ENCODE measurements around the gene SLC2A4RG.

The SLC2A4RG gene

DNA sequence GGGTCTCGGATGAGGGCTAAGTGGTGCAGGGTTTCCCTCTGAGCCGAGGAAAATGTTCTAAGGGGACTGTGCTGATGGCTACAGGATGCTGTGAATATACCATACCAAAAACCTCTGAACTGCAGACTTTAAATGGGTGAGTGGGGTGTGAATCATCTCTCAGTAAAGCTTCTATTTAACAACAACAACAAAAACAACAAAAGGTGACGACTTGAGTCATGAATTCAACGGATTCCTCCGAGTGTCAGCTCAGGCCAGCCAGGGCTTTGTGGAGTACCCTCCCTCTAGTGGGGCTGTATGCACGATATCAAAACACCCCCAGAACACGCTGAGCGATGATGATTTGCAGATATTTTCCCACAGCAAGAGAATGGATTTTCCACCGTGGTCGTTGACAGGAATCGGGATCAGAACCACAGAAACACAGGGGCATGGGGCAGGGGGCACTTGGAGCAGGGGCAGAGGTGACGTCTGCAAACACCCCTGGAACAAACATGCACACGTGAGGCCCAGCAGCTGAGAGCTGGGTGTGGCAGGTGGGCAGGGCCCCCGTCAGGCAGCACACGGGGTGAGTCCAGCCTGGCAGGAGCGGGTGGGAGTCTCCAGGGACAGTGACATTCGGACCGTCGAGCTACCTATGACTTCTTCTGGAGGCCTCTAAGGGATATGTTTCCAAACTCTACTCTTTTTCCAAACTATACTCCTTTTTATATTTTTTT lies 38.6 kb downstream of the SLC2A4RG start:
- no peak for DNase-seq

DNA sequence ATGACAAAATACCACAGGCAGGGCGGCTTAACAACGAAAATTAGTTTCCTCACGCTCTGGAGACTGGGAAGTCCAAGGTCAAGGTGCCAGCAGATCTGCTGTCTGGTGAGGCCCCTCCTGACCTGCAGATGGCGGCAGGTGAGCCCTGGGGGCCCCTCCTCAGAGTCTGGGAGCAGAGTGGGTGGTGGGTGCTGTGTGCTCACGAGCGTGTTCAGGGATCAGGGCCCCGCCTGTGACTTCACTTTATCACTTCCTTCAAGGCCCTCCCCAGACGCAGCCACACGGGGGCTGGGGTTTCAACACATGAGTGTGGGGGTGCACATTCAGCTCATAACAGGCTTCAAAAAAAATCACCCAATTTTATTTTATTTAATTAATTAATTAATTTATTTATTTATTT lies 39.3 kb downstream of the SLC2A4RG start:
- DNase-seq, result peak; percentile 2

DNA sequence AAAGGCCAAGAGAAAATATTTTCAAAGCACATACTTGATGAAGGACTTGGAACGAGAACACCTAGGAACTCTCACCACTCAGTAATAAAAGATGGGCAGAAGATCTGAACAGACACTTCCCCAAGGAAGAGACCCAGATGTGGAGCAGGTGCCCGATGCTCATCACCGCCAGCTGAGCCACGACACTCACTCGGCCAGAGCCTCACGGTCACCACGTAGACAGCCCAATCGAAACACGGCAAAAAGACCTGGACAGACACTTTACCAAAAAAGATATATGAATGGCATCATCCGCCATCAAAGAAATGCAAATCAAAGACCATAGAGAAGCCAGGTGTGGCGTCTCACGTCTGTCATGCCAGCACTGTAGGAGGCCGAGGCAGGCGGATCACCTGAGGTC lies 41.6 kb downstream of the SLC2A4RG start:
- peak; percentile 1 for DNase-seq

DNA sequence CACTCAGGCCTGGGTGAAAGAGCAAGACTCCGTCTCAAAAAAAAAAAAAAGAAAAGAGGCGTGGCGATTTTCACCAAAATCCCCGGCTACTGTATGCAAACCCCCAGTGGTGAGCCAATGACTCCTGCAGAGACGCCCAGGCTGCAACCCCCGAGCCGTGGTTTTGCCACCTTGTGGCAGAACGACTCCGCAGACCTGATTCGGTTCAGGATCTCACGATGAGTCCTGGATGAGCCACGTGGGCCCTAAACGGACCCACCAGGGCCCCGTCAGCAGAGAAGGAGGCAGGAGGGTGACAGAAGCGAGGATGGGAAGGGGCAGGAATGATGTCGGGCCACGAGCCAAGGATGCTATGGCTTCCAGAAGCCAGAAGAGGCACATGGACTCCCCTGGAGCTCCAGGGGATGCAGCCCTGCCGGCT lies 42.5 kb downstream of the SLC2A4RG start:
- DNase-seq, result peak; percentile 83

DNA sequence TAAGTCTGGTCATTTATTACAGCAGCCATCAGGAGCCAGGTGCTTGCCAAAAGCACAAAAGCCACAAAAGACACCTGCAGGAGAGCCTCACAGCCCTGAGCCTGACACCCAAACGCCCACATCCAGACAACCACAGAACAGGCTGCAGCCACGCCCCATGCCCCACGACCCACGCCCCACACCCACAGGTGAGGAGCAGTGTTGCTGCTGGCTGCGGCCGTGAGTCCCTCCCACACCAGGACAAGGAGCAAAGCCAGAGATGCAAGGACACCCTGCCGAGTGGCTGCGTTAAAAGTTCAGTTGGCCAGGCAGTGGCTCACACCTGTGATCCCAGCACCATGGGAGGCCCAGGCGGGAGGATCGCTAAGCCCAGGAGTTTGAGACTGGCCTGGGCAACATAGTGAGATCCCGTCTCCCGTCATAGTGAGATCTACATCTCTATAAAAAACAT lies 43.0 kb downstream of the SLC2A4RG start:
- DNase-seq, result peak; percentile 18

DNA sequence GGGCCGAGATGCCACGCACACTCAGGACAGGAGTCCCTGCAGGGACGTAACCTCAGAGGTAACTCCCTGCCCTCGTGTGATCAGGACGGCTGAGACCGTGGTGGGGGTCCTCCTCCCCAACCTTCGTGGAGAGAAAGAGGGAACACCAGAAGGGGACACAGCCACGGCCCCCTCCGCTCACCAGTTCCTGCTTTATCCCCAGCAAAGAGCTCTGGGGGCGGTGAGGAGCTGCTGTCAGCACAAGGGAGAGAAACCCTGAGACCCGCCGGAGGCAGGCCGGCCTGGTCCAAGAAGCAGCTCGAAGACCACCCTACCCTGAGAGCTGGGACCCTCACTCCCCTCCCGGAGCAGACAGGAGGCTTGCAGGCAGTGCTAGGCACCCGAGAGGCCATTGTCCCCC lies 44.4 kb downstream of the SLC2A4RG start:
- DNase-seq, result peak; percentile 13

DNA sequence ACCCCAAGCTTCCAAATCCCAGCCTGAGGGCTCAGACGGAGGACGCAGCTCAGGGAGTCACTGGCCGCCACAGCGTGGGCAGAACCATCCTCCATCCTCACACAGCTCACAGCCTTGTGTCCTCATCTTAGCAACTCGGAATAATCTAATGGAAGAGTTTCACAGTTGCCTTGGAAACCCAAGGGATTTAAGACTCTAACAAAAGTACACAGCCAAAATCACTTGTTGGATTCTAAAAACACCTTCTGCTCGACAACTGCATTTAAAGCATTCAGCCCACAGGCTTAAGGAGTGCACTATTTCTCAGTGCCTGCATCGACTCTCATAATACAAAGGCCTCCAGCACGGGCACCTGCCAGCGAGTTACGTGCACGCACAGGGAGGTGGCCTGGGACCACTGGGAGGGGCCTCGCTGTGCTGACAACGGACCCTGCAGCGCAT lies 46.1 kb downstream of the SLC2A4RG start:
- DNase-seq, result no peak

DNA sequence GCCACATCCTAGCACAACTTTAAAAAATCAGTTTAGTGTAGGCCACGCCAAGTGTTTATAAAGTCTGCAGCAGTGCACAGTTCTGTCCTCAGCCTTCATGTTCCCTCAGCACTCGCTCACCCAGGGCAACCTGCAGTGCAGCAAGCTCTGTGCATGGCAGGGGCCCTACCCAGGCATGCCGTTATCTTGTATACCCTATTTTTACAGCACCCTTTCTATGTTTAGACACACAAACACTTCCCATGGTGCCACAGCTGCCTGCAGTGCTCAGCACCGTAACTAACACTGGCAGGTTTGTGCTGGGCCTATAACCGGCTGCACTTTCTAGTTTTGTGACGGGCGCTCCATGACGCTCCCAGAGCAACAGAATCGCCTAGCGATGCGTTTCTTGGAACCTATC lies 47.7 kb downstream of the SLC2A4RG start:
- no peak for DNase-seq

DNA sequence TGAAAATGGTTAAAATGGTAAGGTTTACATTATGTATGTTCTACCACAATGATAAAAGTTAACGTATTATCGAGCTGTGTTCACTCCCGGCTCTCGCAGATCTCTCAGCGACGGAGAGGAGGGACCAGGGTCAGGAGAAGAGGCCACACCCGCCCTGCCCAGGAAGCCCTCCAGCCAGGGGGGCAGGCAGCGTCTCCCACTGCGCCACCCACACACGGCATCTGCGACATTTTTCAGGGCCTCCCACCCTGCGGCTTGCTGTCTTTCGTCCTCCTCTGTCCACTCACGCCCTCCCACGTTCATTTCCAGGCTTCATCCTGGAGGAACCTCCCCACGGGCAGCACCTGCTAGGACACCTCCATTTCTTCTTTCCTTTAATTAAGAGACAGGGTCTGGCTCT lies 48.2 kb downstream of the SLC2A4RG start:
- DNase-seq, result no peak

DNA sequence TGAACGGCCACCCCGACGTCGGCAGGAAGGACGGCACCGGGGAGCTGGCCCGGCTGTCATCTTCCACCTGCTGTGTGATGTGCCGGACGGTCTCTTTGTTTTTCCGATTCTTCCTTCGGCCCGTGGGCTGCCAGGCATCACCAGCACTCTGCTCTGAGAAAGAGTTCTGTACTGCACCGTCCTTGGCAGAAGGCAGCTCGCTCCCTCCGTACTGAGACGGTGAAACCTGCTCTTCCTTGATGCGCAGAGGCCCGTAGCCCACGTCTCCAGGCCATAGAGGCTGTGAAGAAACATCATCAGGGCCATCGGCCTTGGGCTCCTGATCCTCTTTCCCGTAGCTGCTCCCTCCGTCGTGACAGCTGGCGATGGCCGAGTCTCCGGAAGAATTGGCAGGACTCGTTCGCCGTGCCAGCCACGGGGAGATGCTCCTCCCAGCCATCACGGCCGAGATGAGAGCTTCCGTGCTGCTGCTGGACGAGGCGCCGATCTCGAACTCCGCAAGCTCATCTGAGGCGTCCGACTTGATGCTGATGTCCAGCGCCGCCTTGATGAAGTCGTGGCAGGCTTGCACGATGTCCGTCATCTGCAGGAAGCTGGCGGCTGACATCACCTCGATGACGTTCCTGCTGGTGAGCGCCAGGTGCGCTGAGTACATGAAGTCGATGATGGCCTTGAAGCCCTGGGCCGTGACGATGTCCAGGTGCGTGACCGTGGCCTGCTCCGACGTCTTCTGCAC lies 50.4 kb downstream of the SLC2A4RG start:
- DNase-seq, result no peak

DNA sequence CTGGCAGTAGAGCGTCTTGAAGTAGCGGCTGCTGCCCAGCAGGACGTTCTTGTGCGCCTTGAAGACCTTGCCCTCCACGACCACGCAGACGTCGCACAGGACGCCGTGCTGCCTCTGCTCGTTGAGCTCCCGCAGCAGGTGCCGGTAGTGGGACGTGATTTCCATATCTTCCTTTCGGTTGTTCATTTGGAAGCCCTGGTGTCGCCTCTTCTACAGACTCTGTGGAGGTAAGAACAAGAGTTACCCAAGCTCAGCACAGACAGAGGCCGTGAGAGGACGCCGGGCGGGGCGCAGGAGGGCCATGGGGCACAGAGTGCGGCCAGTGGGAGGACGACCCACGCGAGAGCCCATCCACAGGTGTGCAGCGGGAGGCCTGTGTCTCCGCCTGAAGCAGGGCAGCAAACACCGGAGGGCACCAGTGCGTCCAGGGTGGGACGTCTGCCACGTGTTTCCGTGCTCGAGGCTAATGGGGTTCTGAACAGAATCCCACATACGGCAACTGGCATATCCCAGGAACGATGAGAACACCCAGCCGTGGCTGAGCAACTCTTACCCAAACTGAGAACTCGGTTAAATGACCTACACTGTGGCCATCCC lies 51.1 kb downstream of the SLC2A4RG start:
- no peak for DNase-seq

DNA sequence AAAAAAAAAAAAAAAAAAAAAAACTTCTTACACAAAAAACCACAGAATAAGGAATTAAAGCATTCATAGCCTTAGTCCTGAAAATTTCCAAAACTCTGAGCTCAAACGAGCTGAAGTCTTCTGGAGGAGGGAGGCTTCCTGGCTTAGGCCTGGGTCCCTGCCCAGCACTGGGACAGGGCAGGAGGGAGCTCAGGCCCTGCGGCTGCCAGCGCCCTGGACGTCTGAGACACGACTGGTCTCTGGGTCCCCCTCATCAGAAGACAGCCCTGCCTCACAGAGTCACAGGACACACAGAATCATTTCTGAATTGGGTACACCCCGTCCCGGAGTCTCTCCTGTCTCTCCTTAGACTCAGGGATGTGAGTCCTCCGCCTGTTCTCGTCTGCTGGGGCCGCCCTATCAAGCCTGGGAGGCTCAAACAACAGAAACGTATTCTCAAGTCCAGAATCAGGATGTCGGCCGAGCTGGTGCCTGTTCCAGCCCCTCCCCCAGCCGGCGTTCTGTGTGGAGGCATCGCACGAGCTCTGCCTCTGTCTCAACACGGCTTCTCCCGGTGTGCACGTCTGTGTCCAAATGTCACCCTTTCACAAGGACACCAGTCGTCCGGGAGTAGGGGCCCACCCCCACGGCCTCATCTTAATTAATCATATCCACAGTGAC lies 52.1 kb downstream of the SLC2A4RG start:
- DNase-seq, result no peak

DNA sequence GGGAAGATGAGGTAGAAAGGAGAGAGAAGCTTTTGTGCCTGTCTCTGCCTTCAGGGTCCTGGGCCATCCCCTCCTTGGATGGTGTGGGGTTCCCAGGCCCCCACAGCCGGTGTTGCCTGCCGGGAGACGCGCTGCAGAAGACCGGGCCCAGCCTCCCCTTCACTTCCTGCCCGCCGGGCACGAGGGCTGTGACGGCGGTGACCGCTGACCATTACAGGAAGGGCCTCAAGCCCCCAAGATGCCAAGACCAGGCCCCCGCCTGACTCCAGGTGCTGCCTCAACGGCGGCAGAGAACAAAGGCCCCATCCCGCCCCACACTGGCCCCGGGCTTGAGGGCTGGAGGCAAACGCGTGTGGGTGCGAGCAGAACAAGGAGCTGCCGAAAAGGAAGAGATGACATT lies 53.3 kb downstream of the SLC2A4RG start:
- DNase-seq, result no peak

All from CD4-positive, alpha-beta T cell treated with Interleukin-15 for 1 hour (primary cell).